CD4-positive, alpha-beta T cell treated with Interferon gamma for 1 hour (primary cell): ENCODE data around the gene NUB1.
A peak's percentile ranks its signal among the peaks of the same experiment; 100 is the strongest.

ENCODE experiments used
- DNase-seq: peaks from one replicate; pipeline ENCODE4 v3.0.0-alpha.2; 2020

NUB1 gene

GRCh38 chr7:151315038-151315655, 26.5 kb upstream of the NUB1 start:
- DNase-seq, result peak; percentile 74

- no peak for DNase-seq
Observed at GRCh38 chr7:151316896-151317295, 24.7 kb upstream of the NUB1 start.

- no peak for DNase-seq
Observed at GRCh38 chr7:151317936-151318335, 23.7 kb upstream of the NUB1 start.

- DNase-seq, result no peak
Observed at GRCh38 chr7:151319189-151319588, 22.4 kb upstream of the NUB1 start.

- no peak for DNase-seq
Observed at GRCh38 chr7:151320263-151320845, 21.3 kb upstream of the NUB1 start.

- DNase-seq, result no peak
Observed at GRCh38 chr7:151321341-151321740, 20.3 kb upstream of the NUB1 start.

- DNase-seq, result no peak
Observed at GRCh38 chr7:151322906-151323305, 18.7 kb upstream of the NUB1 start.

GRCh38 chr7:151327022-151327421, 14.6 kb upstream of the NUB1 start:
- no peak for DNase-seq

- no peak for DNase-seq
Observed at GRCh38 chr7:151327659-151328058, 14.0 kb upstream of the NUB1 start.

- no peak for DNase-seq
Observed at GRCh38 chr7:151330181-151330580, 11.4 kb upstream of the NUB1 start.

GRCh38 chr7:151330661-151331060, 11.0 kb upstream of the NUB1 start:
- no peak for DNase-seq

- no peak for DNase-seq
Observed at GRCh38 chr7:151334628-151335027, 7.0 kb upstream of the NUB1 start.

GRCh38 chr7:151336027-151336708, 5.4 kb upstream of the NUB1 start:
- no peak for DNase-seq

GRCh38 chr7:151337346-151337745, 4.3 kb upstream of the NUB1 start:
- no peak for DNase-seq

- no peak for DNase-seq
Observed at GRCh38 chr7:151338809-151339208, 2.8 kb upstream of the NUB1 start.

- DNase-seq, result no peak
Observed at GRCh38 chr7:151339651-151340382, 1.8 kb upstream of the NUB1 start.

GRCh38 chr7:151340794-151341356, 737 bp upstream of the NUB1 start:
- DNase-seq, result no peak

- DNase-seq, result no peak
Observed at GRCh38 chr7:151342102-151342646, 562 bp downstream of the NUB1 start.

GRCh38 chr7:151342811-151343210, 1.2 kb downstream of the NUB1 start:
- no peak for DNase-seq

GRCh38 chr7:151343516-151343915, 1.9 kb downstream of the NUB1 start:
- no peak for DNase-seq

- no peak for DNase-seq
Observed at GRCh38 chr7:151345576-151346469, 4.2 kb downstream of the NUB1 start.

GRCh38 chr7:151346470-151346769, 4.8 kb downstream of the NUB1 start:
- DNase-seq, result no peak
